Liver (tissue), 9 donors: ENCODE results near the gene KIF18B. TPM values are rescaled to one million over a fixed set of nuclear protein-coding genes. Genes with fewer than 3 reads are reported as not detected.

Experiments used
- DNase-seq: peaks from one replicate; pipeline ENCODE4 v3.0.0-alpha.2; 2017; ENCODE audit warnings: low spot score
- H3K27ac ChIP-seq, 2 donors: one replicate each; pipeline ENCODE4 v1.7.0; 2013; ENCODE audit warnings: inconsistent platforms in 2 of 2, low read length in 2 of 2, control low read depth in 1 of 2, low read depth in 1 of 2, mild to moderate bottlenecking in 1 of 2
- H3K27me3 ChIP-seq, 4 donors: one replicate each; pipeline versions ENCODE4 v1.6.1 to v1.7.0; 2013; ENCODE audit warnings: low read length in 3 of 4, inconsistent platforms in 1 of 4, mild to moderate bottlenecking in 1 of 4, moderate library complexity in 1 of 4; ENCODE audit not compliant: control insufficient read depth in 4 of 4, insufficient read depth in 4 of 4
- H3K36me3 ChIP-seq, 4 donors: one replicate each; pipeline versions ENCODE4 v1.6.1 to v1.7.0; 2013; ENCODE audit warnings: low read length in 3 of 4, mild to moderate bottlenecking in 3 of 4, low read depth in 1 of 4, moderate library complexity in 1 of 4; ENCODE audit not compliant: control insufficient read depth in 4 of 4, insufficient read depth in 3 of 4
- H3K4me1 ChIP-seq, 4 donors: one replicate each; pipeline versions ENCODE4 v1.6.1 to v1.7.0; 2013; ENCODE audit warnings: low read length in 3 of 4, mild to moderate bottlenecking in 3 of 4, moderate library complexity in 1 of 4; ENCODE audit not compliant: control insufficient read depth in 4 of 4, insufficient read depth in 4 of 4
- H3K4me3 ChIP-seq, 3 donors: one replicate each; pipeline versions ENCODE4 v1.6.1 to v1.7.0; 2013; ENCODE audit warnings: low read length in 3 of 3, control low read depth in 1 of 3, low read depth in 1 of 3, mild to moderate bottlenecking in 1 of 3
- H3K9ac ChIP-seq, 2 donors: one replicate each; pipeline ENCODE4 v1.7.0; 2013; ENCODE audit warnings: low read length in 2 of 2, mild to moderate bottlenecking in 2 of 2, moderate library complexity in 2 of 2, control low read depth in 1 of 2, low read depth in 1 of 2
- H3K9me3 ChIP-seq, 4 donors: one replicate each; pipeline versions ENCODE4 v1.6.1 to v1.7.0; 2013; ENCODE audit warnings: low read length in 3 of 4; ENCODE audit not compliant: control insufficient read depth in 4 of 4
- ATF3 ChIP-seq: IDR thresholded peaks from 2 replicates; pipeline ENCODE4 v1.6.1; 2016; ENCODE audit warnings: antibody characterized with exemption
- EGR1 ChIP-seq, 2 donors: IDR thresholded peaks; 2 replicates each; pipeline ENCODE4 v1.6.1; 2016 to 2018; ENCODE audit warnings: antibody characterized with exemption in 2 of 2, low read depth in 2 of 2
- FOXA1 ChIP-seq: IDR thresholded peaks from 2 replicates; pipeline ENCODE4 v1.6.1; 2016; ENCODE audit warnings: antibody characterized with exemption
- FOXA2 ChIP-seq: IDR thresholded peaks from 2 replicates; pipeline ENCODE4 v1.6.1; 2016; ENCODE audit warnings: antibody characterized with exemption
- GABPA ChIP-seq, 2 donors: IDR thresholded peaks in 1 of 2; conservative IDR thresholded peaks in 1 of 2; 2 replicates each; pipeline ENCODE4 v1.6.1; 2016; ENCODE audit warnings: antibody characterized with exemption in 2 of 2, mild to moderate bottlenecking in 1 of 2, moderate library complexity in 1 of 2
- HNF4A ChIP-seq, 2 donors: conservative IDR thresholded peaks; 2 replicates each; pipeline ENCODE4 v1.6.1; 2016; ENCODE audit warnings: antibody characterized with exemption in 2 of 2, mild to moderate bottlenecking in 2 of 2
- HNF4G ChIP-seq: IDR thresholded peaks from 2 replicates; pipeline ENCODE4 v1.6.1; 2016; ENCODE audit warnings: antibody characterized with exemption
- JUND ChIP-seq, 2 donors: IDR thresholded peaks; 2 replicates each; pipeline ENCODE4 v1.6.1; 2016; ENCODE audit warnings: antibody characterized with exemption in 2 of 2
- NR2F2 ChIP-seq: IDR thresholded peaks from 2 replicates; pipeline ENCODE4 v1.6.1; 2016; ENCODE audit warnings: antibody characterized with exemption
- RAD21 ChIP-seq, 2 donors: IDR thresholded peaks; 2 replicates each; pipeline ENCODE4 v1.6.1; 2016; ENCODE audit warnings: antibody characterized with exemption in 2 of 2, mild to moderate bottlenecking in 2 of 2
- REST ChIP-seq: IDR thresholded peaks from 2 replicates; pipeline ENCODE4 v1.6.1; 2016; ENCODE audit warnings: antibody characterized with exemption, mild to moderate bottlenecking
- RXRA ChIP-seq, 2 donors: IDR thresholded peaks; 2 replicates each; pipeline ENCODE4 v1.6.1; 2017 to 2018; ENCODE audit warnings: antibody characterized with exemption in 2 of 2, mild to moderate bottlenecking in 1 of 2
- SP1 ChIP-seq: IDR thresholded peaks from 2 replicates; pipeline ENCODE4 v1.6.1; 2018; ENCODE audit warnings: antibody characterized with exemption, mild to moderate bottlenecking
- TAF1 ChIP-seq: conservative IDR thresholded peaks from 2 replicates; pipeline ENCODE4 v1.6.1; 2016; ENCODE audit warnings: antibody characterized with exemption, mild to moderate bottlenecking
- YY1 ChIP-seq: IDR thresholded peaks from 2 replicates; pipeline ENCODE4 v1.6.1; 2016; ENCODE audit warnings: antibody characterized with exemption, mild to moderate bottlenecking
- ZBTB33 ChIP-seq: IDR thresholded peaks from 2 replicates; pipeline ENCODE4 v1.6.1; 2016; ENCODE audit warnings: antibody characterized with exemption
- WGBS: extraction: QIAGEN DNeasy Blood & Tissue Kit; methylation state at CpG from one replicate; pipeline ENCODE4 v1.1.7; 2013; 5-methylcytosine and 5-hydroxymethylcytosine counted together
- polyA plus RNA-seq, 2 donors: library from polyadenylated mRNA; stranded (reverse) in 1 of 2; unstranded in 1 of 2; fragments of 200-250 nt in 1 of 2; fragments of >200 nt in 1 of 2; fragmentation: Nextera tagmentation in 1 of 2; extraction: Ambion mirVana in 1 of 2; gene quantifications; one replicate each; pipeline versions ENCODE4 v1.2.1 to v1.2.3, GENCODE V29; 2013 to 2015
- total RNA-seq, 2 donors: library from RNA; depleted of rRNA; stranded (reverse); fragments of >200 nt; gene quantifications; one replicate each; pipeline ENCODE4 v1.2.3, GENCODE V29; 2014
- TF ChIP-seq, protein P1 (sequence below): fragments of 150-350 bp; IDR thresholded peaks from 2 replicates; pipeline ENCODE4 v1.5.1; 2017; ENCODE audit warnings: improper control_type of control experiment, low read depth, low read length; ENCODE audit not compliant: missing input control
- TF ChIP-seq, protein P2 (sequence below): IDR thresholded peaks from 2 replicates; pipeline ENCODE4 v1.6.1; 2016; ENCODE audit warnings: antibody characterized with exemption
- donor health status: healthy.
- donor health status: healthy.
- donor health status: healthy.
- donor health status: healthy.
- donor health status: healthy.

Gene KIF18B
- total and polyA plus RNA-seq, 4 donors: under 0.01 to 11.9 (median 0.48) TPM

DNA sequence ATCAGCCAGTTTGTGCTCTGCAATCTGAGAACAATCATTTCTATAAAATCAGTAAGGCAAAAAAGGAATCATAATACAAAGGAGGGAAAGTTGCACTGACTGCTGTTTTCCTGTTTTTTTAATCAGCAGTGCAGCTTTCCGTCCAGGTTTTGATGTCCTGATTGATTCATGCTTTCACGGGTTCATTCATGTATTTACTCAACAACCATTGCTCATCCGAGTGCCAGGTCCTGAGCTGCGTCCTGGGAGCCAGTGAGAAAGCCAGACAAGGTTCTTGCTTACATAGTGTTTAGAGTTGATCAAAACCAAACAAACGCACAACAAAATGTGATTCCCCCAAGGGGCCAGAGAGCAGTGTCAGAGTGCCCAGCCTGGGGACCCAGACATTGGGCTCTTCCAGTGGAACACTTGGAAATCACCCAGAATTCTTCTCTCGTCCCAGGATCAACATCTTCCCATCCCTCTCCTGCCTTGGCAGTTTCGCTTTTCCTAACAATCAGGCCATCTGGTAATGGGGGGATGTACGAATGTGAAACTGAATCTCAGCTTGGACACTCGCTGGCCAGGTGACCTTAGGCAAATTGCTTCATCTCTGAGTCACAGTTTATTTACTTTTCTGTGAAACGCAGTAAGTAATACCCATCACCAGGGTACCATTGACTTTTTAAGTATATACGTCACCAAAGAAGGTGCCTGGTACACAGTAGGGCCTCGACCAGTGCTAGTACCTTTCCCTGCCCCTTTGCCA, 33.8 kb upstream of the KIF18B start:
- Histone ChIP-seq H3K9me3 (no peaks in the 10 kb centered on the region), H3K27me3 (no peaks in the 10 kb centered on the region), H3K4me3 (peak overlapping the region; percentile 21 to 63 (median 31)), H3K27ac (peak overlapping the region; percentile 96 to 100), H3K36me3 (no peaks in the 10 kb centered on the region), H3K4me1 (peaks cover 7 to 19% (median 14%) of the 10 kb centered on the region in 4 donors), H3K9ac (peak overlapping the region; percentile 63 to 84)
- WGBS: 14% methylated on average over 12 of the region's 12 CpGs
- TF ChIP-seq TAF1: no peak
- TF ChIP-seq, protein P1, sequence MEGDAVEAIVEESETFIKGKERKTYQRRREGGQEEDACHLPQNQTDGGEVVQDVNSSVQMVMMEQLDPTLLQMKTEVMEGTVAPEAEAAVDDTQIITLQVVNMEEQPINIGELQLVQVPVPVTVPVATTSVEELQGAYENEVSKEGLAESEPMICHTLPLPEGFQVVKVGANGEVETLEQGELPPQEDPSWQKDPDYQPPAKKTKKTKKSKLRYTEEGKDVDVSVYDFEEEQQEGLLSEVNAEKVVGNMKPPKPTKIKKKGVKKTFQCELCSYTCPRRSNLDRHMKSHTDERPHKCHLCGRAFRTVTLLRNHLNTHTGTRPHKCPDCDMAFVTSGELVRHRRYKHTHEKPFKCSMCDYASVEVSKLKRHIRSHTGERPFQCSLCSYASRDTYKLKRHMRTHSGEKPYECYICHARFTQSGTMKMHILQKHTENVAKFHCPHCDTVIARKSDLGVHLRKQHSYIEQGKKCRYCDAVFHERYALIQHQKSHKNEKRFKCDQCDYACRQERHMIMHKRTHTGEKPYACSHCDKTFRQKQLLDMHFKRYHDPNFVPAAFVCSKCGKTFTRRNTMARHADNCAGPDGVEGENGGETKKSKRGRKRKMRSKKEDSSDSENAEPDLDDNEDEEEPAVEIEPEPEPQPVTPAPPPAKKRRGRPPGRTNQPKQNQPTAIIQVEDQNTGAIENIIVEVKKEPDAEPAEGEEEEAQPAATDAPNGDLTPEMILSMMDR: peak; percentile 4
- TF ChIP-seq EGR1 (IDR thresholded peaks at IDR 0.05; ENCODE audit: low read depth in 2 of 2): peak in 1 of 2 donors; percentile 16
- peak; percentile 82 for TF ChIP-seq FOXA2
- TF ChIP-seq RXRA (IDR thresholded peaks at IDR 0.05): peak; percentile 52 to 79
- peak; percentile 98 for TF ChIP-seq JUND (IDR thresholded peaks at IDR 0.05)
- TF ChIP-seq REST: peak; percentile 79
- TF ChIP-seq, protein P2, sequence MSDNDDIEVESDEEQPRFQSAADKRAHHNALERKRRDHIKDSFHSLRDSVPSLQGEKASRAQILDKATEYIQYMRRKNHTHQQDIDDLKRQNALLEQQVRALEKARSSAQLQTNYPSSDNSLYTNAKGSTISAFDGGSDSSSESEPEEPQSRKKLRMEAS: no peak
- TF ChIP-seq YY1: peak; percentile 87
- no peak for TF ChIP-seq GABPA (IDR thresholded peaks at IDR 0.05 in 1 of 2, conservative IDR thresholded peaks at IDR 0.05 in 1 of 2)
- TF ChIP-seq SP1: peak; percentile 78
- TF ChIP-seq ATF3: peak; percentile 95
- TF ChIP-seq HNF4A (conservative IDR thresholded peaks at IDR 0.05): peak; percentile 32 to 62
- peak; percentile 15 for TF ChIP-seq NR2F2
- TF ChIP-seq FOXA1: peak; percentile 77
- TF ChIP-seq HNF4G: no peak
- TF ChIP-seq ZBTB33: no peak
- peak in 1 of 2 donors; percentile 15 for TF ChIP-seq RAD21 (IDR thresholded peaks at IDR 0.05)
- DNase-seq: no peak
